HFF-Myc (cell line): Measurements from ENCODE around the gene STK11IP.

ENCODE experiments used
- DNase-seq: peaks from one replicate; pipeline ENCODE4 v3.0.0-alpha.2; 2011; ENCODE audit warnings: low read depth; ENCODE audit errors: extremely low read depth
- H3K4me3 ChIP-seq: replicated peaks from 2 replicates; pipeline ENCODE4 v1.5.1; 2011; ENCODE audit warnings: low read depth, mild to moderate bottlenecking, control low read depth, low read length
- TF ChIP-seq, protein P1 (sequence below): IDR thresholded peaks from 2 replicates; pipeline ENCODE4 v1.5.1; 2012; ENCODE audit warnings: mild to moderate bottlenecking, low read depth, low read length, control low read depth; ENCODE audit errors: missing control alignments

STK11IP gene

GRCh38 chr2:219638217-219638947 lies 40.7 kb downstream of the STK11IP start:
- no peak overlapping the region for H3K4me3 ChIP-seq
- TF ChIP-seq, protein P1, sequence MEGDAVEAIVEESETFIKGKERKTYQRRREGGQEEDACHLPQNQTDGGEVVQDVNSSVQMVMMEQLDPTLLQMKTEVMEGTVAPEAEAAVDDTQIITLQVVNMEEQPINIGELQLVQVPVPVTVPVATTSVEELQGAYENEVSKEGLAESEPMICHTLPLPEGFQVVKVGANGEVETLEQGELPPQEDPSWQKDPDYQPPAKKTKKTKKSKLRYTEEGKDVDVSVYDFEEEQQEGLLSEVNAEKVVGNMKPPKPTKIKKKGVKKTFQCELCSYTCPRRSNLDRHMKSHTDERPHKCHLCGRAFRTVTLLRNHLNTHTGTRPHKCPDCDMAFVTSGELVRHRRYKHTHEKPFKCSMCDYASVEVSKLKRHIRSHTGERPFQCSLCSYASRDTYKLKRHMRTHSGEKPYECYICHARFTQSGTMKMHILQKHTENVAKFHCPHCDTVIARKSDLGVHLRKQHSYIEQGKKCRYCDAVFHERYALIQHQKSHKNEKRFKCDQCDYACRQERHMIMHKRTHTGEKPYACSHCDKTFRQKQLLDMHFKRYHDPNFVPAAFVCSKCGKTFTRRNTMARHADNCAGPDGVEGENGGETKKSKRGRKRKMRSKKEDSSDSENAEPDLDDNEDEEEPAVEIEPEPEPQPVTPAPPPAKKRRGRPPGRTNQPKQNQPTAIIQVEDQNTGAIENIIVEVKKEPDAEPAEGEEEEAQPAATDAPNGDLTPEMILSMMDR, result no peak
- DNase-seq, result no peak

- DNase-seq, result no peak
- TF ChIP-seq, protein P1, result no peak
- H3K4me3 ChIP-seq, result no peak overlapping the region
Measured at GRCh38 chr2:219638948-219639755, 41.5 kb downstream of the STK11IP start.

DNA sequence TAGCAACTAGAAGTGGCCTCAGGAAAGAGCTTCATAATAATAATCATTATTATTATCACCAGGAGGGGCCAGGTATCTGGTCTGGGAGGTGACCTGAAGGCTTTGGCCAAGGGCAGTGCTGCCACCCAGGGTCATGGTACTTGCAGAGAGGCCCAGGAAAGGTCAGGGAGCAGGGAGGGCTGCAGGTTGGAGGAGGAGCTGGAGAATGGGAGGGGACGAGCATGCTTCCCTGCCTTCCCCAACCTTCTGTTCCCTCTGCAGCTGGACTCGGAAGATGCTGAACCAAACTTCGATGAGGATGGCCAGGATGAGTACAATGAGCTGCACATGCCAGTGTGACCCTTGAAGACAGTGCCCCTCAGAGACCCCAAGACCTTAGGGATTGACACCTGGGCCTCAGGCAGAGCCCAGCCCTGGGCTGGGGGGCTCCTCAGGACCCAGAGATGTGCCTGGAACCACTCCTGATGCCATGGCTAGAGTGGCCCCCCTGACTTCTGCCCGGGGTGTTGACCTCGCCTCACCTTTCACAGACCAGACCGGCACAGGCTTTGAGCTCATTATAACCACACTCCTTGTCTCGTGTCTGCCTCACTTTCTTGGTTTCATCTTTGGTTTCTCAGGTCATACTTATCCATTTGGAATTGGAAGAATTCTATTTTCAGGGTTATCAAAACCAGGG lies 43.9 kb downstream of the STK11IP start:
- no peak overlapping the region for H3K4me3 ChIP-seq
- TF ChIP-seq, protein P1, result no peak
- DNase-seq, result no peak

GRCh38 chr2:219642069-219642454 lies 44.4 kb downstream of the STK11IP start:
- no peak overlapping the region for H3K4me3 ChIP-seq
- DNase-seq, result no peak
- TF ChIP-seq, protein P1, result no peak

DNA sequence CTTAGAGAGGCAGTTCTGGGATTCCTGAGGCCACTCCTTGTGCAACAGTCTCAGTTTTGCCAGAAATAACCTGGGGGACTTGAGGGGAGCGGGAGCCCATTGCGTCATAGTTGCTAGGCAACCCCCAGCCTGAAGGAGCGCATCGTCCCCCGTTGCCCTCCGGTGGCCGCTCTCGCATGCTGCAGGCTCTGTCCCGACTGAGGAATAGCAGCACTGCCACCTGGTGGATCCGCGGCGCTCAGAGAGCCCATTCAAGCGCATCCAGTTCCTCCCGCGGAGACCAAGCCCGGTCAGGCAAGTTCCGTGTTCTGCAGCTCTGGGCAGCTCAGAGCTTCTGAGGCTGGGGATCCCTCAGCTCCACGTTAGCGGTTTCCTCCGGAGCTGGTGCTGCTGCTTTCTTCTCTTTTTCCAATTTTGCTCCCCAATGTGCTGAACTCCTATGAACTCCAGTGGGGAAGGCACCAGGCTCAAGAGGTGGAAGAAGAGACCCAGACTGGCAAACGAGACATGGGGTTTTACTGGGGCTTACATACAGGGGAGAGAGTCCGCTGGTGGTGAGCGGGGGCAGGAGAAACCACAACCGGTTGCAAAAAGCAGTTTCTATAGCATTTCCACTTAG lies 44.9 kb downstream of the STK11IP start:
- H3K4me3 ChIP-seq, result no peak overlapping the region
- peak; percentile 86 for DNase-seq
- TF ChIP-seq, protein P1, result peak; percentile 99

GRCh38 chr2:219643084-219643473 lies 45.4 kb downstream of the STK11IP start:
- DNase-seq, result no peak
- TF ChIP-seq, protein P1, result no peak

More at GRCh38 chr2:219643084-219643473, 45.4 kb downstream of the STK11IP start:
- no peak overlapping the region for H3K4me3 ChIP-seq
